ENCODE measurements around the gene RAMP1.

GRCh38 chr2:237909801-237910475, 50.5 kb downstream of the RAMP1 start:
- TF ChIP-seq EP300 (IDR thresholded peaks at IDR 0.05) (no peak), POLR2A (IDR thresholded peaks at IDR 0.05) (no peak), CTCF (IDR thresholded peaks at IDR 0.05) (no peak)
